ENCODE results near the gene LCNL1.

LCNL1 gene

DNA sequence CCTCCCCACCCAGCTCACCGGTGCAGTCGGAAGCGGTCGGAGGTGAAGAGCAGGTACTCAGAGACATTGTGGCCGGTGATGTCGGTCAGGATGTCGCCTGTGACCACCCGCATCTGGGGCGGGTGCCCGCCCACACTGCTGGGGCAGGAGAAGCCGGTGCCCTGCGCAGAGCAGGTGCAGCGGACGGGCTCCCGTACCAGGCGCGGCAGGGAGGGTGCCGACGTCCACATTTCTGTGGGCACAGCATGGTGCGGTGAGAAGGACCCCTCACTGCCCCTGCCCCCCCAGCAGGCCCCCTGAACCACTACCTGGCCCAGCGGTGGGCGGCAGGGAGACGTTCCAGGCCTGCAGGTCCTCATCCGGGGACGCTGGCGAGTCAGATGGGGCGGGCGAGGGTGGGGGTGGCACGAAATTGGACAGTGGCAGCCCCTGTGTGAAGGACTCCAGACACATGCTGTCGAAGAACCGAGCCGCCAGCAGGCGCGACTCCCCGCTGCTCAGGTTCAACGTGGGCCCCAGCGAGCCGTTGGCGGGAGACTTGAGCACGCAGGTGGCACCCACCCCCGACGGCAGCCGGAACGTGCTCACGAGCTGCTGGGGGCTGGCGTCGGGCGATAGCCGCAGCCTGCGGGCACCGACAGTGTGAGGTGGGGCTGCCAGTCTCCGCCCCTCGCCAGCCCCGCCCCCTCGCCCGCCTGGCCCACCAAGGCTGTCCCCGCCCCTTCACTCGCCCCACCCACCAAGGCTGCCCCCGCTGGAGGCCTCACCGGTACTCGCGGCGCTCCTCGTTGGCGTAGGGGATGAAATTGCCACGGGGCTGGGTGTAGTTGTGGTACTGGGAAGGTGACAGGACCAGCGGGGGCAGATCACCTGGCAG, 30.1 kb downstream of the LCNL1 start:
- no peak for DNase-seq (ENCODE audit: low spot score)

DNA sequence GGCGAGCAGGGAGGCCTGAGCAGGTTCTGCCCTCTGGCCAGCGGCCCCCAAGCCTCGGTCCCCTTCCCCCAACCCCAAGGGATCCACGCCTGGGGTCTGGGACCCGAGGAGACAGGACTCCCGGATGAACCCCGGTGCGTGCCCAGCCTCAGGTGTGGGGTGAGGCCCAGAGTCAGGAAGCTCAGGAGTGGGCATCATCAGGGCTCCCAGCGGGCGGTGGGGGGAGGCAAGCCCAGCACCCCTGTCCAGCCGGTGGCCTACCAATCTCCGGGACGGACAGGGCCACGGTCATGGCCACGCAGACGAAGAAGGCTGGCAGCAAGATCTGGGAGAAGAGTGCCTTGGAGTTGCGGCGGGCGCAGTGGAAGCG, 30.8 kb downstream of the LCNL1 start:
- DNase-seq (ENCODE audit: low spot score): no peak

DNA sequence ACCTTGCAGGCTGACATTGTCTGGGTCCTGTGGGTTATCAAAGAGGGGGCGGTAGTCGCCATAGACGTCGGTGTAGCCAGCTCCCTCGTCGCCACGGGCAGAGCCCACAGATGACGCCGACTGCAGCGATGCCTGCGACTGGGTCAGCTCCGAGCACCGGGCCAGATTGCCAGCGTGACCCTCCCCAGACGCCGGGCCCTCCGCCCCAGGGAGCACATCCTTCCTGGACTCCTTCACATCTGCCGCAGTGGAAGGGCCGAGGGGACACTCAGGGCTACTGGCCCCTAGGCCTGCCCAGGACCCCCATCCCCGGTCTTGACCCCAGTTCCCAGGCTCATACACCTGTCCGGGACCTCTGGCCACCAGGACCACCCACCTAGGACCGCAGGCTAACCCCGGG, 31.4 kb downstream of the LCNL1 start:
- no peak for DNase-seq (ENCODE audit: low spot score)

DNA sequence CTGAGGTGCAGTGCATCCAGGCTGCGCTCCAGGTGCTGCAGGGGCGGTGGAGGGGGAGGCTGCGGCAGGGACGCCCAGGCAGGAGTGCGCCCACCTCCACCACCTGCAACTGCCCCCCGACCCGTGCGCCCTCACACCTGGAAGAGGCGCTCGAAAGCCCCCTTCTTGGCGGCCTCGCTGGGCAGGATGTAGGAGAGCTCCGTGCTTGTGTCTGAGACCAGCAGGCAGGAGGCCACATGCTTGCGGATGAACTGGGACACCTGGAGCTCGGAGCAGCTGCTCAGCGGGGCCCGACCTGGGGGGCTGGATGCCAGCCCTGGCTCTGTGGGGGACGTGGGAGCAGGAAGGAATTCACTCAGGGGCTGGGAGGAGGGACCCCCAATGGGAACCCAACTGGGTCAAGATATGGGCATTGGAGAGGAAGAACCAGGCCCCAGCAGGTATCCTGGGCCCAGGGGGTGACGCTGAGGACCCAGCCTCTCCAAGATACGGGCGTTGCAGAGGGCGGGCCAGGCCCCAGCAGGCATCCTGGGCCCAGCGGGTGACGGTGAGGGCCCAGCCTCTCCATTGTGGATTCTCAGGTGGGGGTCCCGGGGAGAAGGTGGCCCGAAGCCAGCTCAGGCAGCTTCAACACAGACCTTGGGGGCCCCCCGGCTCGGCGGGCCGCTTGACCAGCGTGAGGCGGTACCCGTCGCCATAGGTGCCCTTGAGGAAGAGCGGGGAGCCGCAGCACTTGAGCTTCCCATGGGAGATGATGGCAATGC, 32.2 kb downstream of the LCNL1 start:
- DNase-seq (ENCODE audit: low spot score): no peak

DNA sequence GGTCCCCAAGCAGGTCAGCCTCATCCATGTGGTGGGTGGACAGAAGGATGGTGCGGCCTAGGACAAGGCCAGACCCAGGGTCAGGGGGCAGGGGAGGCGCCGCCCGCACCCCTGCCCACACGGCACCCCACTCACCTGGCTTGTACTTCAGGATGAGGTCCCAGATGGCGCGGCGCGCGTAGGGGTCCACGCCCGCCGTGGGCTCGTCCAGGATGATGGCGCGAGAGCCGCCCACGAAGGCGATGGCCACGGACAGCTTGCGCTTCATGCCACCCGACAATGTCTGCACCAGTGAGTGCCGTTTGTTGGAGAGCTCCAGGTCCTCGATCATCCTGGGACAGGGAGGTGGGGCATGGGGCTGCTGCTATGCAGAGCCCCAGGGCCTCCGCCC, 32.7 kb downstream of the LCNL1 start:
- DNase-seq (ENCODE audit: low spot score): no peak

DNA sequence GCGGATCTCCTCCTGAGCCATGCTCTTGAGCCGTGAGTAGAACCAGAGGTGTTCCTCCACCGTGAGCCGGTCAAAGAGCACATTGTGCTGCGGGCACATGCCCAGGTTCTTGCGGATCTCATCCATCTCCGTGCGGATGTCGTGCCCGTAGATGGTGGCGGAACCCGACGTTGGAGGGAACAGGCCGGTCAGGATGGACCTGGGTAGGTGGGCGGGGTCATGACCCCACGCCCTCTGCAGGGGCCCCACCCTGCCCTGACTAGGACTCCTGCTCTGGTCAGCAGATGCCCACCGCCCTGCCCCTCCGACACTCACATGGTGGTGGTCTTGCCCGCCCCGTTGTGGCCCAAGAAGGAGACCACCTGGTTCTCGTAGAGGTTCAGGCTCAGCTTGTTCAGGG, 33.2 kb downstream of the LCNL1 start:
- DNase-seq (ENCODE audit: low spot score): no peak

DNA sequence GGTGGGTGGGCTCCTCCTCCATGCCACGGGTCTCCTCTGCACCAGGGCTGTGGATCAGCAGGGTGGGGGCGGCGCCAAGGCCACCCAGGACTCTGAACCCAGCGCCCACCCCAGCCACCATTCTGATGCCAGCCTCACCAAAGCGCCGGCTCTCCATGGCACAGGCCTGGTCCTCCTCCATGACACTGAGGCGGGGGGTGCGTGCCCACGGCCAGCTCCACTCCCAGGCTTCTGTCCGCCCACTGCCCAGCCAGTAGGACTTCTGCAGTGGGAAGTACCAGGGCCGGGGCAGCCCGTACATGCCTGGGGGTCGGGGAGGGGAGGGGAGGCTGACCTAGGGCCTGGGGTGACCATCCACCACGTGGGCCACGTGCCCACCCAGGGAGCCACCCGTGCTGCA, 33.6 kb downstream of the LCNL1 start:
- DNase-seq (ENCODE audit: low spot score): no peak

DNA sequence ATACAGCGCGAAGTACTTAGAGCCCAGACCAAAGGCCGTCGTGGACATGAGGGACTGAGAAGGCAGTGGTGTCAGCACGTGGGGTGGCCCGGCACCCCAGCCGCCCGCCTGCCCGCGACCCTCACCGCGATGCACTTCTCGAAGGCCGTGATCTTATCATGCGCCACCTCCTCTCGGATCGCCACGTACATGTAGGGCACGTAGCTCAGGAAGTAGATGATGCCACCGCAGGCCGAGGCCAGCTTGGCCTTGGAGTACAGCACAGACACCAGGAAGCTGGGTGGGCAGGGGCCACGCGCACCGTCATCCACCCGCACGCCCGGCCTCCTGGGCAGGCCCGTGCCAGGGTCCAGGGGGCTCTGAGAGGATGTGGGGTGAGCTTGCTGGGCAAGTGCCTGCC, 34.3 kb downstream of the LCNL1 start:
- no peak for DNase-seq (ENCODE audit: low spot score)

DNA sequence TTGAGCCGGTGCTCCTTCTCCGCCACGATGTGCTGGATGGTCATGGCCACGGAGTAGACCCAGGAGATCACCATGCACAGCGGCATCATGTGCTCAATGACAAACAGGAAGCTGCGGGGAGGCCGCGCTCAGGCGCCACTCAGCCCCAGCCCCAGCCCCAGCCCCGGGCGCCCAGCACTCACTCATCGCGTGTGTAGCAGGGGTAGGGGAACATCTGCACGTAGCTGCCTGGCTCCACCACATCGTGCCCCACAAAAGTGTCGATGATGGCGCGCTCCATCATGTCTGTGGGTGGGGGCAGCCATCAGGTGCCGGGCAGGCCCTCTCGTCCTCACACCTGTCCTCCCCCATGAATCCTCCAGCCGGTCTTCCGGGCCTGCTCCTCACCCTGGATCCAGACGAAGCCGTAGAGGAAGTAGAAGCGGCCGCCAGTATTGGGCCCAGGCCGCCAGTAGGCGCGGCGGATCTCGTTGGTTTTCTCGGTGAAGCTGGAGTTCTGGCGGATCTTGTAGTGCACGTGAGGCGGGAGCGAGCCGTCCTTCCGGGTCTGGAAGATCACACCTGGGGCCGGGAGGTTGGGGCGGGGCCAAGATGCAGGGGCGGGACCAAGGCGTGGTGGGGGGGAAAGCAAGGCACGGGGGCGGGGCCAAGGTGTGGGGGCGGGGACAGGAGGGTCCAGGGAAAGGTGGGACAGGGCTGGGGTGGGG, 35.2 kb downstream of the LCNL1 start:
- no peak for DNase-seq (ENCODE audit: low spot score)

DNA sequence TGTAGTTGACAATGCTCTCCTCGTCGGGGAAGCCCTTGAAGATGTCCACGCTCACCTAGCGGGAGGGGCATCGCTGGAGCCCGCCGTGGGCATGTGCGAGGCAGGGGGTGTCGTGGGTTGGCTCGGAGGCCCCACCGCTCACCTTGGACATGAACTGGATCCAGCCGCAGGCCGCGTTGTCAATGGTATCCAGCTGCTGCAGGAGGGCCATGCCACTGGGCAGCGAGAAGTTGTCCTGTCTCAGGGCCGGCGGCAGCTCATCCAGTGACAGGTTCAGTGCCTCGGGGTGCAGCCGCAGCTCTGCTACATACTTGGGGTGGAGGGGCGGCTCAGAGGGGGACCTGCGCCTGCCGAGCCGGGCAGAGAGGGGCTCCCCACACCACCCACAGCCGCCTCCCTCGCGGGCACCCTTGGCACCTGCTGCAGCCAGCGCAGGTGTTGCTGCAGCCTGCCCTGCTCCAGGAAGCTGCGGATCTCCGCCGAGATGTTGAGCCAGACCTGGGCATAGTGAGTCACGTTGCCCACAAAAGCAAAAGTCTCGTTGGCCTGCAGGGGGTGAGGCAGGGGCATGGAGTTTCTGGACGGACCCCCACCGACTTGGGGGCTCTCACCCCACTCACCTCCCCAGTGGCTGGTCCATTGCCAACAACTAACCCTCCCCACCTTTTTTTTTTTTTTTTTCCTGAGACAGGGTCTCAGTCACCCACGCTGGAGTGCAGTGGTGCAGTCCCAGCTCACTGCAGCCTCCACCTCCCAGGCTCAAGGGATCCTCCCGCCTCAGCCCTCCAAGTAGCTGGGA, 36.2 kb downstream of the LCNL1 start:
- no peak for DNase-seq (ENCODE audit: low spot score)

DNA sequence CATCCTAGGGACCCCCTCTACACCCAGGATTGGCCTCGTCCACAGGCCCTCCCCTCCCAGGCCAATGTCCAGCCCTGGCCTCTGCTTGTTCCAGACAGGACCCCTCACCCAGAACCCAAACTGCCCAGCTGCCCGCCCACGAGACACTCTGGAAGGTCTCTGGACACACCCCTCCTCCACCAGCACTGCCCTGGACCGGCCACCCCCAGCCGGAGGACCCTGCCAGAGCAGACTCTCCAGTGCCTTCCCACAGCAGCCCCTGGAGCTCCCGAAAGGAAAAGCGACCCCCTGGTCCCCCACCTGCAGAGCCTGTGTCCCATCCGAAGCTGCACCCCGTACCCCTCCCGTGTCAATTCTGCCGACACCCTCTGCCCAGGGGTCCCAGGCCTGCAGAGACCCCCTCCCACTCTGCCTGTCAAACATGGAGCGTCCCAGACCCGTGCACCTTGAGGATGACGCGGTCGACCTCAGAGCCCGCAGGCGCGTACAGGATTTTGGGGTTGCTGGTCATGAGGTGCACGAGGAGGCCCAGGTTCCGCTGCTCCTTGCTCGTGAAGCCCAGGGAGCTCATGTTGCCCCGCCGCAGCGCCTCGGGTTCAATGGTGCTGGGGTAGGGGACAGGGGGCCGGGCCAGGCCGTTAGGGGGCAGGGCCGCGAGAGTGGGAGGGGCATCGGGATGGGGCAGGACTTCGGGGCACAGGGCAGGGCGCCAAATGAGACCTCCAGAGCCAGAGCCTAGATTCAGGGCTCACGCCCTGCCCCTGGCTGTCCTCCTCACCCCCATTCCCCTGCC, 37.3 kb downstream of the LCNL1 start:
- no peak for DNase-seq (ENCODE audit: low spot score)

DNA sequence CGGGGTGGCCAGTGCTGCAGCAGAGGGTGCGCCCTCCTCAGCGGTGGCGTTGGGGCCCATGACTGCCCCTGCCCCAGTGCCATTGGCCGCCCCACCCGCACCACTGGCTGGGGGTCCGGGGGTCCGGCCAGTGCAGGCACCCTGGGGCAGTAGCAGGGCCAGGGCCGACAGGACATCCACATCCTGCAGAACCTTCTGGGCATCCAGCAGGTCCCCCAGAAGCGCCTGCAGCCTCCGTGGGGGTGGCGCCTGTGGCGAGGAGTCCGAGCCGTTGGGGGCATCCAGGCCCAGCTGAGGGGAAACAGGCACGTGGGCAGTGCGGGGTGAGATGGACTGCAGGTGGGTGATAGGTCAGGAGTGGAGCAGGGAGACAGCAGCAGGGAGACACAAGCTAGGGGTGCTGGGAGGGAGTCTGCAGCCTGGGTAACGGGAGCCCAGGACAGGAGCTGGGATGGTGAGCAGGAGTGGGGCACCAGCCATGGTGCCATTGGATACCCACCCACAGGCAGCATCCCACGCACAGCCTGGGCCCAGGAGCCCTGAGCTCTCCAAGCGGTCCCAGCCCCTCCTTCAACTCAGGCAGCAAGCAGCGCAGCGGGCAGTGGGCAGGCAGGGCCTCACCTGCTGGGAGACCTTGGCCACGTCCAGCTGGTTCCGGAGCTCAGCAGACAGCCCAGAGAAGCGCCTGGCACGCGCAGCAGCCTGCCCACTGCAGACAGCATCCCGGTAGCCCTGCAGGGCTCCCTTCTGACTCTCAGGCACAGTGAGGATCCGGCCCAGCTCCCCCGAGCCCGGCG, 38.2 kb downstream of the LCNL1 start:
- no peak for DNase-seq (ENCODE audit: low spot score)

DNA sequence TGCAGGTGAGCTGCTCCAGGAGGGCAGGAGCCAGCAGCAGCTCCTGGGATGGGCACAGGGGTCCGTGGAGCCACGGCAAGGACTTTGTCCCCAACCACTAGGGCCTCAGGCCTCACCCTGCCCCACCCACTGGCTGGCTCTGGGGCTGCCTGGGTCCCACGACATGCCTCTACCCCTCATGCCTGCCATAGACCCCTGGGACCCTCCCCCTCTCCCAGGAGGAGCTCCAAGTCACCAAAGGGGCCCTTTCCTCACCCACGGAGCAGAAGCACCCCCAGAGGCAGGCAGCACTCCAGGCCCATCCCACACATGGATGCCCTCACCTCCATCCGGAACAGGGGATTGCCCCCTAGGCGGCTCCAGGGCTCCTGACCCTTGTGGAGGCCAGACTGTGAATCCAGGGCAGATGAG, 38.8 kb downstream of the LCNL1 start:
- DNase-seq (ENCODE audit: low spot score): no peak

DNA sequence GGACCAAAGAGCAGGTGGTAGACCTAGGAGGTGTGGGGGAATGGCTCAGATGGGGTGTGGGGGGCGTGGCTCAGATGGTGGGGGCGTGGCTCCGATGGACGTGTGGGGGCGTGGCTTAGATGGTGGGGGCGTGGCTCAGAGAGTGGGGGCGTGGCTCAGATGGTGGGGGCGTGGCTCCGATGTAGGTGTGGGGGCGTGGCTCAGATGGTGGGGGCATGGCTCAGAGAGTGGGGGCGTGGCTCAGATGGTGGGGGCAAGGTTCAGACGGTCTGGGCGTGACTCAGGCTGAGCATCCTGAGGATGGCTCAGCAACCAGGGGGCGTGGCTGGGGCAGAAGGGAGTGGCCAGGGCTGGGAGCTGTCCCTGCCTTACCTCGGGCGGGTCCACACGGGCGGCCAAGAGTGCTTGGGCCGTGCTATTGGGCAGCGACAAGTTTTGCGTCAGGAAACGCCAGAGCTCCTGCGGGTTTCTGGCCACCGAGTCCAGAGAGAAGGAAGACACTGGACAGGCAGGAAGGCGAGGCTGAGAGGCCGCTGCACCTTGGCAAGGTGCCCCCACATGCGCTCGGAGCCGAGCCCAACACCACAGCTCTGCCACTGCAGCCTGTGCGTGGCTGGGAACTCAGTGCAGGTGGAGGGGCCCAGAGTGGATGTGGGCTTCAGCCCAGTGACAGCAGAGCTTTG, 39.3 kb downstream of the LCNL1 start:
- DNase-seq (ENCODE audit: low spot score): peak; percentile 41

DNA sequence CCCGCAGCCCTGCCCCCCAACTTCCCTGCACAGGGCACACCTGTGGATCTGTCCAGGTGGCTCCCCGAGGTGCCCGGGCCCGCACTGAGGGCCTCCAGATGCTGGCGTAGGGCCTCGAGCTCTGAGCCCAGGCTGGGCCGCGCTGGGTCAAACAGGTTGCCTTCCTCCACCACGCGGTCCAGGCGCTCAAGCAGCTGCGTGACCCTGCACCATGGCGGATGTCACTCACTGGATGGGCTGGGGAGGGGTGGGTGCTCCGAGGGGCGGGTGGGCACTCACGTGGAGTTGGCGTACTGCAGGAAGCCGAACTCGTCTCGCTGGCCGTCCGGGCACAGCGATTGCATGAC, 39.8 kb downstream of the LCNL1 start:
- DNase-seq (ENCODE audit: low spot score): no peak

DNA sequence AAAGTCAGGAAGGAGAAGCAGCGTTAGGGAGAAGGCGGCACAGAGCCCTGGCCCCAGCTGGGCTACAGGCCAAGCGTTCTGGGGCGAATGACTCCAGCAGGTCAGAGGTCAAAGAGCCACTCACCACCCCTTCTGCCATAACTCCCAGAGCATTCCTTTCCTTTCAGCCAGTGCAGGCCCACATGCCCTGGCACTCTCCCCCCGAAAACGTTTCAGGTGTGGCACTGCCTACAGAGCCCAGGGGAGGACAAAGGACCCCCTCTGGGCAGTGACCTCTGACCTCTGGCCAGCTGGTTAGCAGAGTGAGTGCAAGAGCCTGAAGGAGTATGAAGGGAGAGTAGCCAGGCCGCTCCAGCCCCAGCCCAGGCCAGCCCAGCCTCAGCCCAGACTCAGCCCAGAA, 40.4 kb downstream of the LCNL1 start:
- no peak for DNase-seq (ENCODE audit: low spot score)

DNA sequence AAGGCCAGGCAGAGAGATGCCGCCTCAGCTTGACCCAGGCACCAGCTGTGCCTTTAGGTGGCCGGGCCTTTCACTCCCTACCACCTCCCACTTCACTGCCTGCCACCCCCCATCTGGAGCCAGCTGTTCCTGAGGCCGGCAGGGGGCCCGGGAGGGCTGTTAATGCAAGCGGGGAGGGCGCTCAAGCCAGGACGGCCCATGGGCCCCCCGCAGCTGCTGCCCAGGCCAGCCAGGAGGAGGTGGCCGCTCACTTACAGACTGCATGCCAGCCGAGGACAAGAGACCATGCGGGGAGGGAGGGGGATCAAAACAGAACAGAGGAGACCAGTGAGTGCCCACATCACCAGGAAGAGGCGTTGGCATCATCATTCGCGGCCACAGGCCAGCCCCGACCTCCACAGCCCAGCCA, 40.8 kb downstream of the LCNL1 start:
- DNase-seq (ENCODE audit: low spot score): no peak

DNA sequence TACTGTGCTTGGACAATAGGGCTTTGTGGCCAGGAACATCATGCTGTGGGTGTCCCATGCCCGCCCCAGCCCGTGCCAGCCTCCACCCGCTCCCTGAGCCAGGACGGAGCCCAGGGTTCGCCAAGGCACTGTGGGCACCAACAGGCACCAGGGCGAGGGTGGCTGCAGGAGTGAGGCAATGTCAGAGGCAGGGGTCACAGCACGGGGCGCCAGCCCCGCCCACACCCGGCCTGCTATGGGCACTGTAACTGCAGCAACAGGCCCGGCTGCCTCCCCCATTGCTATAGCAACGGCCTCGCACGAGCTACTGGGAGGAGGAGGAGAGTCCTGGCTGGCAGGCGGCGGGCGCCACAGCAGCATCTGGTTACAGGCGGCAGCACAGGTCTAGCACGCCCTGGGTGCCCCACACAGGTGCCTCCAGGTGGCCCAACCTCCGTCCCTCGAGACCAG, 42.7 kb downstream of the LCNL1 start:
- DNase-seq (ENCODE audit: low spot score): no peak

DNA sequence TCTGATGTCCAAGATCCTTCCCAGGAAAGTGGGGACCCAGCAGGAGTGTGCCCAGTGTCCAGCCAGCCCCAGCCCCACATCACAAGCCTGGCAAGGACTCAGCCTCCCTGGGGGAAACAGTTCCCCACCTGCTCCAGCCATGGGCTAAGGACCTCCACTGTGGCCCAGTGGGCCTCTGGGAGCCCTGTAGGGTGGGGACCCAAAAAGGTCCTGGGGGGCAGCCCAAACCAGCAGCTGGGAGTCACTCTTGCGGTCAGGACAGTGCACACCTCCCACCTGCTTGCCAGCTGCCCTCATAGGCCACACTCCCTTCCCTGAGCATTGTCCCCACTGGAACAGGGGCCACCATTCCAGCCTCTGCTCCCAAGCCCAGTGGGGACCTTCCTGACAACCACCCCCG, 43.6 kb downstream of the LCNL1 start:
- no peak for DNase-seq (ENCODE audit: low spot score)

DNA sequence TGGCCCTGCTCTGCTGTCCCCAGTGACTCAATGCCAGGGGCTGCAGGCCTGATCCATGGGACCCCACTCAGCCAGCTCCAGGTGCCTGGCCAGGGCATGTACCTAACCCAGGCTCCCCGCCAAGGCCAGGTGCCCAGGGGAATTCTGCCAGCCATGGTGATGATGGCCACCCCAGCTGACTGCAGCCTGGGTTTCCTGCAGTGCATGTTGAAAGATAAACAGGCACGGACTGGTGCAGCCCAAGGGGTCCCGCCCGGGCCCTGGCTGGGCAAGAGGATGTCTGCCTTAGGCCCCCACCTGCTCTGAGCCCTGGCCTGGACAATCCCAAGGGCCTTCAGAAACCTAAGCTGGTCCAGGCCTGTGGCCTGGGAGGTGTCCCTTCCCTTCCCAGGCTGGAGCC, 44.0 kb downstream of the LCNL1 start:
- no peak for DNase-seq (ENCODE audit: low spot score)

All from hepatic stellate cell (primary cell).